ENCODE data around the gene NAPEPLD. TPM values are rescaled to one million over a fixed set of nuclear protein-coding genes. Genes with fewer than 3 reads are reported as not detected.

The NAPEPLD gene
- total RNA-seq, 1 experiment from 2014 or later = 22.6 TPM

DNA sequence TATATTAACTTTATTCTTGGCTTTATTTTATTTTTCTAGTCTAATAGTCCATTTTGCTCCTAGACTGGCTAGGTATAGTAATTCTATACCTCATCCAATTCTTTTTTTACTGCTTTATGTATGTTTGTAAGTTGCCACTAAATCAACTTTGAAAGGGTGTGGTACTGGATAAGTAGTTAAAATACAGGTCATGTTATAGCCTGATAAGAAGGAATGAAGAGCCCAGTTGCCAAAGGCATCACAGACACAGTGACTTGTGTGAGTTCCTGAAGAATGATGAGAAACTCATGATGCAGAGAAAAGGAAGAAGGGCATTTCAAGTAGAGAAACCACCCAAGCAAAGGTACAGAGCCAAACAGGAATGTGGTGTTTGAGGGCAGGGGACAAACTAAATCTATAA, 27.3 kb downstream of the NAPEPLD start:
- Histone ChIP-seq H3K36me3 (ENCODE audit: low read depth) (peaks cover 3% of the 10 kb centered on the region; the same call in 1 of the 2 replicates), H3K27me3 (ENCODE audit: insufficient read depth, low read depth) (no peaks in the 10 kb centered on the region), H3F3A (ENCODE audit: insufficient read depth, low read depth) (no peaks in the 10 kb centered on the region), H3K4me2 (no peak overlapping the region), H4K20me1 (ENCODE audit: insufficient read depth) (no peaks in the 10 kb centered on the region), H3K27ac (no peak overlapping the region), H3K79me2 (ENCODE audit: low read depth) (no peaks in the 10 kb centered on the region), H3K4me1 (replicated peaks; ENCODE audit: insufficient read depth) (no peaks in the 10 kb centered on the region), H3K9me3 (ENCODE audit: insufficient read depth, low read depth) (no peaks in the 10 kb centered on the region), H2AFZ (no peak overlapping the region), H3K9me2 (ENCODE audit: insufficient read depth) (no peaks in the 10 kb centered on the region), H3K4me3 (no peak overlapping the region)
- ChIA-PET POLR2A (ENCODE audit: unreplicated experiment) (no interaction called here), CTCF (no interaction called here)
- DNase-seq = no peak
- no TSS peak for BruUV-seq (replicated peaks)
- intact Hi-C loops (cut with micrococcal nuclease; ENCODE audit: unreplicated experiment) = no loop called here
- TF ChIP-seq, protein P1, sequence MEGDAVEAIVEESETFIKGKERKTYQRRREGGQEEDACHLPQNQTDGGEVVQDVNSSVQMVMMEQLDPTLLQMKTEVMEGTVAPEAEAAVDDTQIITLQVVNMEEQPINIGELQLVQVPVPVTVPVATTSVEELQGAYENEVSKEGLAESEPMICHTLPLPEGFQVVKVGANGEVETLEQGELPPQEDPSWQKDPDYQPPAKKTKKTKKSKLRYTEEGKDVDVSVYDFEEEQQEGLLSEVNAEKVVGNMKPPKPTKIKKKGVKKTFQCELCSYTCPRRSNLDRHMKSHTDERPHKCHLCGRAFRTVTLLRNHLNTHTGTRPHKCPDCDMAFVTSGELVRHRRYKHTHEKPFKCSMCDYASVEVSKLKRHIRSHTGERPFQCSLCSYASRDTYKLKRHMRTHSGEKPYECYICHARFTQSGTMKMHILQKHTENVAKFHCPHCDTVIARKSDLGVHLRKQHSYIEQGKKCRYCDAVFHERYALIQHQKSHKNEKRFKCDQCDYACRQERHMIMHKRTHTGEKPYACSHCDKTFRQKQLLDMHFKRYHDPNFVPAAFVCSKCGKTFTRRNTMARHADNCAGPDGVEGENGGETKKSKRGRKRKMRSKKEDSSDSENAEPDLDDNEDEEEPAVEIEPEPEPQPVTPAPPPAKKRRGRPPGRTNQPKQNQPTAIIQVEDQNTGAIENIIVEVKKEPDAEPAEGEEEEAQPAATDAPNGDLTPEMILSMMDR (conservative IDR thresholded peaks at IDR 0.05) = no peak
- no peak for TF ChIP-seq EZH2 (IDR thresholded peaks at IDR 0.05; ENCODE audit: low read depth)

DNA sequence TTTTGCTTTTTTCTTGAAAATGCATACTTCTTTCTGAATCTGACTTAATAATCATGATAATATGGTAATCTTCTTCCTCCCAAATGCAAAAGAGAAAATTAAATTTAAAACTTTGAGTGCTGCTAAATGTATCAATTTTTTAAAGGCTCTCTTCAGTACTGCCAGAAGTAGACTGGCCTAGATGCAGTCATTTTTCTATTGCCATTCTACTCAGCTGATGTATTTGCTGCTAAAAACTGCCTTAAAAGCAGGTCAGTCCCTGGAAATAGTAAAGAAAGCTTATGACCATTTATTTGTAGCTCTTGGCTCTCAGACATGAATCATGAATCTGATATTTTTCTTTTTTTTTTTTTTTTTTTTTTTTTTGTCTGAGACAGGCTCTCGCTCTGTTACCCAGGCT, 28.5 kb downstream of the NAPEPLD start:
- Histone ChIP-seq H3K9me2 (ENCODE audit: insufficient read depth) (no peaks in the 10 kb centered on the region), H3K4me2 (no peak overlapping the region), H3K4me1 (replicated peaks; ENCODE audit: insufficient read depth) (no peaks in the 10 kb centered on the region), H3K4me3 (no peak overlapping the region), H3K27ac (no peak overlapping the region), H3K27me3 (ENCODE audit: insufficient read depth, low read depth) (no peaks in the 10 kb centered on the region), H3K36me3 (ENCODE audit: low read depth) (peaks cover 3% of the 10 kb centered on the region; the same call in 1 of the 2 replicates), H3K79me2 (ENCODE audit: low read depth) (no peaks in the 10 kb centered on the region), H2AFZ (no peak overlapping the region), H4K20me1 (ENCODE audit: insufficient read depth) (no peaks in the 10 kb centered on the region), H3K9me3 (ENCODE audit: insufficient read depth, low read depth) (no peaks in the 10 kb centered on the region), H3F3A (ENCODE audit: insufficient read depth, low read depth) (no peaks in the 10 kb centered on the region)
- TF ChIP-seq EZH2 (IDR thresholded peaks at IDR 0.05; ENCODE audit: low read depth) = no peak
- TF ChIP-seq, protein P1 (conservative IDR thresholded peaks at IDR 0.05) = no peak
- intact Hi-C loops (cut with micrococcal nuclease; ENCODE audit: unreplicated experiment) = no loop called here
- no TSS peak for BruUV-seq (replicated peaks)
- ChIA-PET POLR2A (ENCODE audit: unreplicated experiment) (interaction anchor here (0.7 kb wide), 1 partner anchor 23 kb away, joined by 10 read pairs; no protein-coding TSS in a partner anchor), CTCF (interaction anchor here (0.5 kb wide), 1 partner anchor 310 kb away, joined by 3 read pairs; no protein-coding TSS in a partner anchor)
- DNase-seq = no peak

DNA sequence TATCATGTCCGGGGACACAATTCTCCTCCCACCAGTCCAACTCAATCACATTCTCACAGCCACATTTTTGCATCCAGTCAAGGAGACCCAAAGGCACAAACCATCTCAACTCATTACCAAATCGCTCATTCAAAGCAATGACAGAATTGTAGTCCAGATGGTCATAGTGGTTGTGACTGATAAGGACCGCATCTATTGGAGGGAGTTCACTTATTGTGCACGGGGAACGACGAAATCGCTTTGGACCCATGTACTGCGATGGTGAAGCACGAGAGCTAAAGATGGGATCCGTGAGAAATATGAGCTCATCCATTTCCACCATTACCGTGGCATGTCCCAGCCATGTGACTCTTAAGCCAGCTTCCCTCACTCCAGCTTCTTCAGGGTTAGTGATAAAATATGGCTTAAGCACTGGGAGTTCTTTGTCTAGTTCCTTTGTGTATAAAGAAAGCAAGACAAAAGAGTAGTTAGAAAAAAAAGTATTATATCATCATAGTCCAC, 29.1 kb downstream of the NAPEPLD start:
- intact Hi-C loops (cut with micrococcal nuclease; ENCODE audit: unreplicated experiment) = no loop called here

More for the DNA sequence above, 29.1 kb downstream of the NAPEPLD start:
- ChIA-PET POLR2A (ENCODE audit: unreplicated experiment) (interaction anchor here (0.7 kb wide), 1 partner anchor 22 kb away, joined by 10 read pairs; no protein-coding TSS in a partner anchor), CTCF (no interaction called here)
- DNase-seq = no peak
- Histone ChIP-seq H3K9me3 (ENCODE audit: insufficient read depth, low read depth) (no peaks in the 10 kb centered on the region), H3K27ac (no peak overlapping the region), H3K4me1 (replicated peaks; ENCODE audit: insufficient read depth) (no peaks in the 10 kb centered on the region), H2AFZ (no peak overlapping the region), H3K36me3 (ENCODE audit: low read depth) (peaks cover 3% of the 10 kb centered on the region; the same call in 1 of the 2 replicates), H3K27me3 (ENCODE audit: insufficient read depth, low read depth) (no peaks in the 10 kb centered on the region), H4K20me1 (ENCODE audit: insufficient read depth) (no peaks in the 10 kb centered on the region), H3K79me2 (ENCODE audit: low read depth) (no peaks in the 10 kb centered on the region), H3K4me2 (no peak overlapping the region), H3F3A (ENCODE audit: insufficient read depth, low read depth) (no peaks in the 10 kb centered on the region), H3K4me3 (no peak overlapping the region), H3K9me2 (ENCODE audit: insufficient read depth) (no peaks in the 10 kb centered on the region)
- BruUV-seq (replicated peaks) = no TSS peak
- TF ChIP-seq, protein P1 (conservative IDR thresholded peaks at IDR 0.05) = no peak
- no peak for TF ChIP-seq EZH2 (IDR thresholded peaks at IDR 0.05; ENCODE audit: low read depth)

All from PC-9 (cell line).